ENCODE data around the gene CYB561.

- TF ChIP-seq CTCF (IDR thresholded peaks at IDR 0.05) (no peak), POLR2A (IDR thresholded peaks at IDR 0.05) (no peak)
Observed at GRCh38 chr17:63480826-63481487, 34.9 kb upstream of the CYB561 start.

All from right lobe of liver (tissue), 4 donors.